Panc1 (cell line): ENCODE data around the gene TATDN3.

ENCODE experiments used
- POLR2AphosphoS5 ChIP-seq: IDR thresholded peaks from 2 replicates; pipeline ENCODE4 v1.6.1; 2012; ENCODE audit warnings: mild to moderate bottlenecking, low read depth, low read length, moderate library complexity
- REST ChIP-seq, 2 experiments: IDR thresholded peaks; 2 replicates each; pipeline ENCODE4 v1.6.1; 2011 to 2012; ENCODE audit warnings: low read depth in 2 of 2, control low read depth in 1 of 2, low read length in 1 of 2, mild to moderate bottlenecking in 1 of 2, moderate library complexity in 1 of 2; ENCODE audit not compliant: insufficient read depth in 1 of 2
- SIN3A ChIP-seq: IDR thresholded peaks from 2 replicates; pipeline ENCODE4 v1.6.1; 2012; ENCODE audit warnings: low read depth, mild to moderate bottlenecking, low read length, moderate library complexity, borderline replicate concordance; ENCODE audit not compliant: insufficient read depth
- TF ChIP-seq, protein P1 (sequence below): fragments of 450-650 bp; IDR thresholded peaks from 2 replicates; pipeline ENCODE4 v1.5.1; 2017; ENCODE audit warnings: mild to moderate bottlenecking

GRCh38 chr1:212814537-212815334, 23.0 kb downstream of the TATDN3 start:
- TF ChIP-seq, protein P1, sequence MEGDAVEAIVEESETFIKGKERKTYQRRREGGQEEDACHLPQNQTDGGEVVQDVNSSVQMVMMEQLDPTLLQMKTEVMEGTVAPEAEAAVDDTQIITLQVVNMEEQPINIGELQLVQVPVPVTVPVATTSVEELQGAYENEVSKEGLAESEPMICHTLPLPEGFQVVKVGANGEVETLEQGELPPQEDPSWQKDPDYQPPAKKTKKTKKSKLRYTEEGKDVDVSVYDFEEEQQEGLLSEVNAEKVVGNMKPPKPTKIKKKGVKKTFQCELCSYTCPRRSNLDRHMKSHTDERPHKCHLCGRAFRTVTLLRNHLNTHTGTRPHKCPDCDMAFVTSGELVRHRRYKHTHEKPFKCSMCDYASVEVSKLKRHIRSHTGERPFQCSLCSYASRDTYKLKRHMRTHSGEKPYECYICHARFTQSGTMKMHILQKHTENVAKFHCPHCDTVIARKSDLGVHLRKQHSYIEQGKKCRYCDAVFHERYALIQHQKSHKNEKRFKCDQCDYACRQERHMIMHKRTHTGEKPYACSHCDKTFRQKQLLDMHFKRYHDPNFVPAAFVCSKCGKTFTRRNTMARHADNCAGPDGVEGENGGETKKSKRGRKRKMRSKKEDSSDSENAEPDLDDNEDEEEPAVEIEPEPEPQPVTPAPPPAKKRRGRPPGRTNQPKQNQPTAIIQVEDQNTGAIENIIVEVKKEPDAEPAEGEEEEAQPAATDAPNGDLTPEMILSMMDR, result no peak
- TF ChIP-seq POLR2AphosphoS5 (no peak), REST (IDR thresholded peaks at IDR 0.05; ENCODE audit: insufficient read depth in 1 of 2, low read depth in 2 of 2, low read length in 1 of 2) (no peak), SIN3A (no peak)
